Measurements from ENCODE around the gene TMIGD1.

TMIGD1 gene

DNA sequence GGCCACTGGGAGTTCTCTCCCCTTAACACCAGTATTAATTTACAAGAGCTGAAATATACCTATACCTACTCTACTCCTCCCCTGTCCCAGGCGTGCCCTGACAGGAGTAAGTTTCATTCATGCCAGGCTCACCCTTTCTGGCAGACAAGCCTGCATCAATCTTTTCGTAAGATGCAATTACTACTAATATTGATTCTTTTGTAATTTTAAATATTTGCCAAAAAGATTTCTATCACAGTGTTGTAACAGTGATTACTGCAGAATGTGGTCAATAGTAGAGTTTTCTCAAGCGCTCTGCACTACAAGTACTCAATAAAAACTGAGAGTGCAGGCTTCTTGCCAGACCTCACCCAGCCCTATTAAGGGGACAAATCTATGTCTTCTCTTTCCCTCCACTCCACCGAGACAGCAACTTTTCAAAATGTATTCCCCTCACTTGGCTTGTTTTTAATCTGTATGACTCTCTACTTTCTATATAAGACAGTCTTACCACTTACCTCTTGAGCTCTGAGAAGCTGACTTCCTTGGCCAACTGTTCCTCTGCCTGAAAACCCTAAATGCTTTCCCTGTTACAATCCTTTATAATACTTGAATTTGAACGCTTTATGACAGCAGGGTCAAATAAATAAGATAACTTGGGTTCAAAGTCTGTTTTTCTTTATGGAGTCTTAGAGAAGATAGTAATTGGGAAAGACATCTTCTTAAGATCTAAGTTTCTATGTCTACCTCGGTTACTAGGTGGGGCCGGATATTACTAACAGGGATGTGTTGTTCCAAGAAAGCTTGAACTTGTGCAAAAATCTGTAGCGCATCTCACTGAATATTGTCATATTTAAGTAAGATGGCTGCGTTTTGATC is at the start of gene TMIGD1:
TSS of gene TMIGD1 (minus strand) at position 555 of the 858 bp plus-strand sequence. CDS start 1,924 bp downstream, outside the sequence.
- in situ Hi-C loops (cut with HindIII; ENCODE audit: low sequenced_read_pairs): no loop called here

DNA sequence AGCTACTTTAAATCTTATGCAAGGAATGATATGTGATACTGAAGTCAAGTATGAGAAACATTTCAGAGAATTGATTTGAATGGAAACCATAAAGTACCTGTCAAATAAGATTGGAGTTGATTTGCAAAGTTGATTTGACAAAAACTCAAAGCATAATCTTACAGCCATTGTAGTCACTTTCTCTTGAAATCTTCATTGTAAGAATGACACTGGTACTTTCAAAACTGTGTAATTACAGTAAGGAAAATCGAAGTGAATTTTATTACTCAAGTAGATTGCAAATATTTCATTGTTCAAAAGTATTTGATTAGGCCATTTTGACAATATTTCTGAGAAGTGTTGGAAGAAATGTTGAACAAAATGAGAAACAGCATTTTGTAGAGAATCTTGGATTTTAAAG is 48.5 kb upstream of the TMIGD1 start:
- in situ Hi-C loops (cut with HindIII; ENCODE audit: low sequenced_read_pairs): no loop called here

DNA sequence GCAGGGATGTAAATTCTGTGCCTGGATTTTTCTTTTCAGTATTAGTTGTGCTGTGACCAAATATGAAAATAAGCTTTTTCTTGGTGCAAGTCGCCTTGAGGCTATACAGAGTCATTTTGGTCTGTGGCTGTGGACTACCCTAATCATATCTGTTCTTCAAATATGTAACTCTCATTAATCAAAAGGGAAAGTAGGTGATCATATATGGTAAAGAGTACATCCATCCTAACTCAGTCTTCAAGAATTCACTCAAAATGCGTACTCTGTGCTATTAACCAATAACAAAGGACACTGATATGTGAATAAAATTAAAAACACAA is 47.4 kb upstream of the TMIGD1 start:
- in situ Hi-C loops (cut with HindIII; ENCODE audit: low sequenced_read_pairs): no loop called here

- in situ Hi-C loops (cut with HindIII; ENCODE audit: low sequenced_read_pairs): no loop called here
These were observed 46.9 kb upstream of the TMIGD1 start for GRCh38 chr17:30380643-30381339.

GRCh38 chr17:30379903-30380381 is 46.1 kb upstream of the TMIGD1 start:
- in situ Hi-C loops (cut with HindIII; ENCODE audit: low sequenced_read_pairs): no loop called here

GRCh38 chr17:30379303-30379902 is 45.5 kb upstream of the TMIGD1 start:
- in situ Hi-C loops (cut with HindIII; ENCODE audit: low sequenced_read_pairs): no loop called here

GRCh38 chr17:30378825-30379302 is 45.0 kb upstream of the TMIGD1 start, which contains the start of gene CPD:
Gene CPD, plus strand, starts transcription at chr17:30378927. Its CDS starts 54 bp downstream, at chr17:30378981.
- in situ Hi-C loops (cut with HindIII; ENCODE audit: low sequenced_read_pairs): no loop called here

GRCh38 chr17:30378241-30378824 is 44.5 kb upstream of the TMIGD1 start:
- in situ Hi-C loops (cut with HindIII; ENCODE audit: low sequenced_read_pairs): no loop called here

DNA sequence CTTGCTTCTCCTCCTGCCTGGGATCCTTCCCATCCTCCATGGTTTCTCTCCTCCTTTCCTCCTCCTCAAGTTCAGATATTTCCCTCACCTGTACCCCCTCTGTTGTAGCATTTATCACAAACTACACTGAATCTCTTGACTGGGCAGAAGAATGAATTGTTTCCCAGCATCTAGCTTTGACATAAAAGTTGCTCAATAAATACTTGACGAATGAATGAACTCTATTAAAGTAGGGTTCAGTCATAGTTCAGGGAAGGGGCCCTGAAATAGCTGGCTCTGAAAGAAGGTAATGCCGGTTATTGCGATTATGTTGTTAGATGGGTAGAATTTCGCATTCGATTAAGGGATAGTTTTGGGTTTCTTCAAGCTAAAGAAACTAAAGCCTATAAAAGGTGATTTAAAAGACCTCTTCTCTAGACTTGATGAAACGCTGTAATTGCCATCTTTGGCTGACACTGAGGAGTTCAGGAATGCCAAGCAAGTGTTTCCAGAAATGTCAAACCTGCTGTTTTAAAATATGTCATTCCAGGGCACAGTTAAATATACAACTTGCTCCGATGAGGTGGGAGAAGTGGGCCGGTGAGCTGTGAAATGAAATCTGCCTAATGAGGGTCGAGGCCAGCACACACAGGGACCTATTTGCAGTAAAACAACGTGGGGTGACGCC is 43.9 kb upstream of the TMIGD1 start:
- in situ Hi-C loops (cut with HindIII; ENCODE audit: low sequenced_read_pairs): no loop called here

- in situ Hi-C loops (cut with HindIII; ENCODE audit: low sequenced_read_pairs): no loop called here
These were observed 43.0 kb upstream of the TMIGD1 start for GRCh38 chr17:30376621-30377452.

GRCh38 chr17:30375661-30376060 is 41.8 kb upstream of the TMIGD1 start:
- in situ Hi-C loops (cut with HindIII; ENCODE audit: low sequenced_read_pairs): no loop called here

DNA sequence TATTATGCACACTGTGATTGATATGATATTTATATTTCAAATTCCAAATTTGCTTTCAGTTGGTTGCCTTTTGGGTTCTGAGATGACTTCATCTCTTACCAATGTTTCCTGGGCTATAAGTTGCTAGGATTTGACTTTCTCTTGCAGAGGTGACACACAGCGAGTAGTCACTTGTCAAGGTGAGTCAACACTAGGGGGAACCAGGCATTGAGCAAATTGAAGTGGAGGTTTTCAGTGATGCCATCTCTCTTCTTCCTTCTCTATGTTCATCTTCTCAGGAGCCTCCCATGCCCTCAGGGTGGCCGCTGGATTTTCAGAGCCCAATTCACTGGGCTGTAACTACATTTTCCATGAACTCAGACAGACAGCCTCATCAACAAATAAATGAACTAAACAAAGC is 38.9 kb upstream of the TMIGD1 start:
- in situ Hi-C loops (cut with HindIII; ENCODE audit: low sequenced_read_pairs): no loop called here

DNA sequence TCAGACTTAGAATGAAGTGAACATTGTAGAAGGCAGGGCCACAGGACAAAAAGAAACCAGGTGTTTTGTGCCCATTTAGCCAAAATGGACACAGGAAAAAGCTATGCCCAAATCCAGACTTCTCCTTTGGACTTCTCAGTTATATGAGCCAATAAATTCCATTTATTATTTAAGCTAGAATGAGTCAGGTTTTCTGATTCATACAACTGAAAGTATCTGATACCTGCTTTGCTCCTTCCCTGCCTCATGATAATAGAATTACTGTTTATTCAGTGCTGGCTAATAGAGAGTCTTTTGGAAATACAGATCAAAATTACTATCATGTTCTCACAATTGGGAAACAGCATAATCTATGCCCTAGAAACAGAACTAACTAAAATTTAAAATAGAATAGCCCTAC is 36.1 kb upstream of the TMIGD1 start:
- in situ Hi-C loops (cut with HindIII; ENCODE audit: low sequenced_read_pairs): no loop called here

- in situ Hi-C loops (cut with HindIII; ENCODE audit: low sequenced_read_pairs): no loop called here
These were observed 35.3 kb upstream of the TMIGD1 start for GRCh38 chr17:30368912-30369720.

- in situ Hi-C loops (cut with HindIII; ENCODE audit: low sequenced_read_pairs): no loop called here
These were observed 32.7 kb upstream of the TMIGD1 start for GRCh38 chr17:30366536-30366935.

DNA sequence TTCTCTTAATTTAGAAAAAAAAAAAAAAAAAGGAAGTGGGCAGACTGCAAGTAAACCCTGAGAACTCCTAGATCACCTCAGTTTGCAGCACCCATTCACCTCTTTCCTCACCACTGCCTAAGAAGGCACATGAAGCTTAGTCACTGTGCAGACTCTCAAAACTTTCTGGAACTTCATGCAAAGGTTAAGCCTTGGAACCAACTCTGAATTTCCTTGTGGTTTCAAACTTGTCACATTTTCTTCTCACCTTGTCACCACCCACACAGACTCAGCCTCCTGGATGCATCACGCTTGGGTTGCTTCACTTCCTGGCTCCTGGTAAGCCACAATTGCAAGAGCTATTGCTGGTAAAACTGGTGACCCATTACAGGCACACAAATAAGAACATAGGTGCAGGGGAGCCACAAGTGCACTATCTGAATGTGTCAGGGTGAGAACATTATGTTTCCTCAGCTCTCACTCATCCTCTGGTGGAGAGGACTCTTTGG is 29.9 kb upstream of the TMIGD1 start:
- in situ Hi-C loops (cut with HindIII; ENCODE audit: low sequenced_read_pairs): no loop called here

- in situ Hi-C loops (cut with HindIII; ENCODE audit: low sequenced_read_pairs): no loop called here
These were observed 28.0 kb upstream of the TMIGD1 start for GRCh38 chr17:30361766-30362279.

DNA sequence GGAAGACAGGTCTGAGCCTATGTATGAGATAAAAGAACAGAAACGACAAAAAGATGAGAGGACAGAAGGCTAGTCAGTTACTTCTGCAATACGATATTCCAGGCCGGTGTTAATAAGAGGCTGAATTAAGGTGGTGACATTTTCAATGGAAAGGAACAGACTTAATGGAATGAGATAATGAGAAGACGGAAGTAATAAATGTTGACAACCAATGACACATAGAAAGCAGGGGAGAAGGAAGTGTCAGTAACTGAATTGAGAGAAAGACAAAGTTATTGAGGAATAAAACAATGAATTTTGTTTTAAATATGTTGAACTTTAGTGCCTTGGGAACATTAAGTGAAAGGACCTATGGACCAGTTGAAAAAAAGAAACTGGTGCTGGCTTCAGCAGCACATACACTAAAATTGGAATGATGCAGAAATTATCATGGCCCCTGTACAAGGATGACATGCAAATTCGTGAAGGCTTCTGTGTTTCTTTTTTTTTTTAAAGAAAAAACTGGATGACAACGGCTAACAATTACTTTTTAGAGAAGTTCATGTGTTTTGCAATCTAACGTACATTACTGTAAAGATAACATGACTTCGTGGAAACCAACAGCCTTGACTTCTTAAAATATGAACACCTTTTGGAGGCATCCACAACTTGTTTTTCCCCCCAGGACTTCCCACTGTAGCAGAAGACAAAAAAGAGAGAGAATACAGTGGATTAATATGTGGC is 26.4 kb upstream of the TMIGD1 start:
- in situ Hi-C loops (cut with HindIII; ENCODE audit: low sequenced_read_pairs): no loop called here
